GM23338 (cell line): ENCODE measurements around the gene FOXO3. TPM values are rescaled to one million over a fixed set of nuclear protein-coding genes. Genes with fewer than 3 reads are reported as not detected.

ENCODE experiments used
- ATAC-seq: fragments of 200-7000 bp; cut with Tn5 transposase; 3 replicates; pipeline ENCODE4 v1.9.1; 2020
- DNase-seq: peaks from one replicate; pipeline ENCODE4 v3.0.0-alpha.2; 2015; ENCODE audit warnings: low spot score
- H2AFZ ChIP-seq: fragments of 200-600 bp; sonication (generic); 2 replicates; pipeline ENCODE4 v1.8.0; 2016; ENCODE audit warnings: antibody characterized with exemption, mild to moderate bottlenecking, moderate library complexity
- H3F3A ChIP-seq: fragments of 200-600 bp; sonication (generic); replicated peaks from 2 replicates; pipeline ENCODE4 v1.8.0; 2017; ENCODE audit warnings: antibody characterized with exemption, mixed run types, low read depth
- H3K27ac ChIP-seq: fragments of 200-600 bp; sonication (generic); 2 replicates; pipeline ENCODE4 v1.6.1; 2016; ENCODE audit warnings: low read depth
- H3K27me3 ChIP-seq: fragments of 200-600 bp; sonication (generic); 2 replicates; pipeline ENCODE4 v1.8.0; 2016; ENCODE audit warnings: mild to moderate bottlenecking, mixed run types, moderate library complexity; ENCODE audit not compliant: insufficient read depth
- H3K36me3 ChIP-seq: fragments of 200-600 bp; sonication (generic); 2 replicates; pipeline ENCODE4 v1.8.0; 2016; ENCODE audit warnings: mild to moderate bottlenecking; ENCODE audit not compliant: insufficient read depth
- H3K4me1 ChIP-seq: fragments of 200-600 bp; sonication (generic); 2 replicates; pipeline ENCODE4 v1.8.0; 2016; ENCODE audit warnings: mild to moderate bottlenecking, moderate library complexity; ENCODE audit not compliant: insufficient read depth
- H3K4me2 ChIP-seq: fragments of 200-600 bp; sonication (generic); 2 replicates; pipeline ENCODE4 v1.7.1; 2017; ENCODE audit warnings: mixed run types
- H3K4me3 ChIP-seq: fragments of 200-600 bp; sonication (generic); 2 replicates; pipeline ENCODE4 v1.6.1; 2016; ENCODE audit warnings: mixed run types
- H3K79me2 ChIP-seq: fragments of 200-600 bp; sonication (generic); replicated peaks from 2 replicates; pipeline ENCODE4 v1.8.0; 2017; ENCODE audit warnings: mild to moderate bottlenecking; ENCODE audit not compliant: insufficient read depth
- H3K9me2 ChIP-seq: fragments of 200-600 bp; sonication (generic); 2 replicates; pipeline ENCODE4 v1.8.0; 2017; ENCODE audit not compliant: insufficient read depth
- H4K20me1 ChIP-seq: fragments of 200-600 bp; sonication (generic); replicated peaks from 2 replicates; pipeline ENCODE4 v1.8.0; 2017; ENCODE audit warnings: mild to moderate bottlenecking; ENCODE audit not compliant: insufficient read depth
- H3K27ac Mint-ChIP-seq: 2 replicates; pipeline ENCODE4 v1.8.0; 2020; ENCODE audit warnings: inconsistent platforms, mild to moderate bottlenecking, moderate library complexity, mixed read lengths
- H3K27me3 Mint-ChIP-seq: 3 replicates; pipeline ENCODE4 v1.8.0; 2022; ENCODE audit warnings: low read depth, mild to moderate bottlenecking, moderate library complexity, mixed read lengths, inconsistent platforms; ENCODE audit not compliant: insufficient read depth, poor library complexity
- H3K36me3 Mint-ChIP-seq: 3 replicates; pipeline ENCODE4 v1.8.0; 2021; ENCODE audit warnings: low read depth, mild to moderate bottlenecking, inconsistent platforms, moderate library complexity, mixed read lengths
- H3K4me1 Mint-ChIP-seq: 3 replicates; pipeline ENCODE4 v1.8.0; 2020; ENCODE audit warnings: mild to moderate bottlenecking, inconsistent platforms, mixed read lengths
- H3K4me3 Mint-ChIP-seq: 3 replicates; pipeline ENCODE4 v1.8.0; 2021; ENCODE audit warnings: moderate library complexity, mild to moderate bottlenecking, inconsistent platforms, mixed read lengths
- H3K9me3 Mint-ChIP-seq: 3 replicates; pipeline ENCODE4 v1.8.0; 2020; ENCODE audit warnings: moderate library complexity, mild to moderate bottlenecking, inconsistent platforms, mixed read lengths
- CREB1 ChIP-seq: fragments of 250-450 bp; sonication (Bioruptor Pico); IDR thresholded peaks from 2 replicates; pipeline ENCODE4 v1.5.0; 2020; ENCODE audit warnings: low read depth, mild to moderate bottlenecking, moderate library complexity
- CTCF ChIP-seq, 2 experiments: fragments of 200-600 bp in 1 of 2; sonication (generic) in 1 of 2; conservative IDR thresholded peaks; 2 replicates each; pipeline versions ENCODE4 v1.5.1 to v1.6.1; 2016 to 2017; ENCODE audit warnings: antibody characterized with exemption in 2 of 2, low read depth in 2 of 2, mild to moderate bottlenecking in 2 of 2, moderate library complexity in 1 of 2
- EZH2 ChIP-seq: fragments of 200-600 bp; sonication (generic); IDR thresholded peaks from one replicate; pipeline ENCODE4 v1.8.0; 2017; ENCODE audit warnings: antibody characterized with exemption, mild to moderate bottlenecking, low read depth; ENCODE audit not compliant: unreplicated experiment
- EZH2phosphoT487 ChIP-seq: fragments of 200-600 bp; sonication (generic); IDR thresholded peaks from one replicate; pipeline ENCODE4 v1.8.1; 2018; ENCODE audit warnings: antibody characterized with exemption; ENCODE audit not compliant: unreplicated experiment
- JUNB ChIP-seq: IDR thresholded peaks from one replicate; pipeline ENCODE4 v1.6.1; 2016; ENCODE audit warnings: antibody characterized with exemption; ENCODE audit not compliant: unreplicated experiment
- NANOG ChIP-seq: IDR thresholded peaks from 2 replicates; pipeline ENCODE4 v1.6.1; 2016; ENCODE audit warnings: antibody characterized with exemption, borderline replicate concordance
- POLR2AphosphoS5 ChIP-seq: IDR thresholded peaks from 2 replicates; pipeline ENCODE4 v1.6.1; 2016; ENCODE audit warnings: antibody characterized with exemption, low read depth
- STAT1 ChIP-seq: IDR thresholded peaks from one replicate; pipeline ENCODE4 v1.6.1; 2016; ENCODE audit warnings: antibody characterized with exemption; ENCODE audit not compliant: unreplicated experiment
- ZNF114 ChIP-seq: fragments of 250-450 bp; sonication (Bioruptor Pico); IDR thresholded peaks from 2 replicates; pipeline ENCODE4 v1.5.0; 2020; ENCODE audit warnings: mild to moderate bottlenecking, moderate library complexity
- ZNF331 ChIP-seq: fragments of 250-450 bp; sonication (Bioruptor Pico); IDR thresholded peaks from 2 replicates; pipeline ENCODE4 v1.5.0; 2020; ENCODE audit warnings: low read depth, mild to moderate bottlenecking, moderate library complexity
- polyA plus RNA-seq: library from polyadenylated mRNA; unstranded; fragments of >200 nt; fragmentation: Nextera tagmentation; extraction: Ambion mirVana; gene quantifications from 2 replicates; pipeline ENCODE4 v1.2.1, GENCODE V29; 2016
- total RNA-seq: library from RNA; depleted of rRNA; stranded (reverse); fragments of >200 nt; shearing (Covaris generic); gene quantifications from 2 replicates; pipeline ENCODE4 v1.2.3, GENCODE V29; 2014
- TF ChIP-seq, protein P1 (sequence below): IDR thresholded peaks from one replicate; pipeline ENCODE4 v1.6.1; 2018; ENCODE audit warnings: antibody characterized with exemption; ENCODE audit not compliant: unreplicated experiment
- TF ChIP-seq, protein P2 (sequence below): IDR thresholded peaks from 2 replicates; pipeline ENCODE4 v1.6.1; 2016; ENCODE audit warnings: antibody characterized with exemption

Gene FOXO3
- total and polyA plus RNA-seq, 2 experiments from 2014 or later, result 9.8 to 20.2 TPM

GRCh38 chr6:108585359-108585758 is 24.6 kb downstream of the FOXO3 start (continued):
- no peak for TF ChIP-seq CTCF (conservative IDR thresholded peaks at IDR 0.05; ENCODE audit: low read depth in 2 of 2)
- TF ChIP-seq, protein P1, sequence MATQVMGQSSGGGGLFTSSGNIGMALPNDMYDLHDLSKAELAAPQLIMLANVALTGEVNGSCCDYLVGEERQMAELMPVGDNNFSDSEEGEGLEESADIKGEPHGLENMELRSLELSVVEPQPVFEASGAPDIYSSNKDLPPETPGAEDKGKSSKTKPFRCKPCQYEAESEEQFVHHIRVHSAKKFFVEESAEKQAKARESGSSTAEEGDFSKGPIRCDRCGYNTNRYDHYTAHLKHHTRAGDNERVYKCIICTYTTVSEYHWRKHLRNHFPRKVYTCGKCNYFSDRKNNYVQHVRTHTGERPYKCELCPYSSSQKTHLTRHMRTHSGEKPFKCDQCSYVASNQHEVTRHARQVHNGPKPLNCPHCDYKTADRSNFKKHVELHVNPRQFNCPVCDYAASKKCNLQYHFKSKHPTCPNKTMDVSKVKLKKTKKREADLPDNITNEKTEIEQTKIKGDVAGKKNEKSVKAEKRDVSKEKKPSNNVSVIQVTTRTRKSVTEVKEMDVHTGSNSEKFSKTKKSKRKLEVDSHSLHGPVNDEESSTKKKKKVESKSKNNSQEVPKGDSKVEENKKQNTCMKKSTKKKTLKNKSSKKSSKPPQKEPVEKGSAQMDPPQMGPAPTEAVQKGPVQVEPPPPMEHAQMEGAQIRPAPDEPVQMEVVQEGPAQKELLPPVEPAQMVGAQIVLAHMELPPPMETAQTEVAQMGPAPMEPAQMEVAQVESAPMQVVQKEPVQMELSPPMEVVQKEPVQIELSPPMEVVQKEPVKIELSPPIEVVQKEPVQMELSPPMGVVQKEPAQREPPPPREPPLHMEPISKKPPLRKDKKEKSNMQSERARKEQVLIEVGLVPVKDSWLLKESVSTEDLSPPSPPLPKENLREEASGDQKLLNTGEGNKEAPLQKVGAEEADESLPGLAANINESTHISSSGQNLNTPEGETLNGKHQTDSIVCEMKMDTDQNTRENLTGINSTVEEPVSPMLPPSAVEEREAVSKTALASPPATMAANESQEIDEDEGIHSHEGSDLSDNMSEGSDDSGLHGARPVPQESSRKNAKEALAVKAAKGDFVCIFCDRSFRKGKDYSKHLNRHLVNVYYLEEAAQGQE, result no peak
- TF ChIP-seq STAT1, result no peak
- no peak for TF ChIP-seq EZH2
- TF ChIP-seq ZNF331 (CRISPR knock-in tag), result no peak
- TF ChIP-seq, protein P2, sequence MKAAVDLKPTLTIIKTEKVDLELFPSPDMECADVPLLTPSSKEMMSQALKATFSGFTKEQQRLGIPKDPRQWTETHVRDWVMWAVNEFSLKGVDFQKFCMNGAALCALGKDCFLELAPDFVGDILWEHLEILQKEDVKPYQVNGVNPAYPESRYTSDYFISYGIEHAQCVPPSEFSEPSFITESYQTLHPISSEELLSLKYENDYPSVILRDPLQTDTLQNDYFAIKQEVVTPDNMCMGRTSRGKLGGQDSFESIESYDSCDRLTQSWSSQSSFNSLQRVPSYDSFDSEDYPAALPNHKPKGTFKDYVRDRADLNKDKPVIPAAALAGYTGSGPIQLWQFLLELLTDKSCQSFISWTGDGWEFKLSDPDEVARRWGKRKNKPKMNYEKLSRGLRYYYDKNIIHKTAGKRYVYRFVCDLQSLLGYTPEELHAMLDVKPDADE, result no peak
- no peak for TF ChIP-seq POLR2AphosphoS5
- TF ChIP-seq CREB1 (CRISPR knock-in tag), result no peak

DNA sequence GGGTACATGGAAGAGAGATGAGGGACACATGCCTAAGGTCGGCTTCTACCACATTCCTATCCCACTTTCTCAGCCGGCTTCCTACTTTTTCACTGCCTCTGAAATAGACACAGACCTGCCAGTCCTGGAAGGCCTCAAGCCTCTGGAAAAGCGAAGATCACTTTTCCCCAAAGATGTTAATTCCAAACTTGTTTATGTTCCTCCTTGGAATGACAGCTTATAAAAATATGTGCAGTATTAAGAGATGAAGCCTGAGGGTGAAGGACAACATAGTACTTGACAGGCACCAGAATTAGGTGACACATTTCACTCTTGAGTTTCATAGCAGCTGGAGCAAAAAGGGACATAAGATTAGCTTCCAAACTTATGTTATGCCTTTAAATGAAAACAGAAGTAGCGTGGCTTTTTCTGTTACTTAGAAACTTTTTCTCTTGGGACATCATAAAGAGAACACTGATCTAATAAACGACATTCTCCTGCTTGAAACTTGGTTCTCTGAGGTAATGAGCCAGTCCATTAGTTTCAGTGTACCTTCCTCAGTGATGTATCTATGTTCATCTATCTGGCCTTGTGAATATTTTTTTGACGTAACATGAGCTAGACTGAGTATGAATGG is 25.3 kb downstream of the FOXO3 start:
- H3K4me1 Mint-ChIP-seq, result peaks cover 73% of the 10 kb centered on the region
- no peak overlapping the region for H3K4me3 ChIP-seq
- no peak for ATAC-seq
- H3K36me3 Mint-ChIP-seq, result no peaks in the 10 kb centered on the region
- H3K27me3 ChIP-seq, result no peaks in the 10 kb centered on the region
- H3K27ac ChIP-seq, result no peak overlapping the region
- no peaks in the 10 kb centered on the region for H3K36me3 ChIP-seq
- peaks cover 79% of the 10 kb centered on the region for H3K79me2 ChIP-seq
- H3K4me2 ChIP-seq, result no peak overlapping the region
- no peaks in the 10 kb centered on the region for H3F3A ChIP-seq
- no peak for DNase-seq
- peaks cover 48% of the 10 kb centered on the region for H3K4me1 ChIP-seq
- no peak overlapping the region for H3K4me3 Mint-ChIP-seq
- no peak overlapping the region for H2AFZ ChIP-seq
- H4K20me1 ChIP-seq, result no peaks in the 10 kb centered on the region
- H3K27ac Mint-ChIP-seq, result no peak overlapping the region
- peaks cover 2% of the 10 kb centered on the region for H3K27me3 Mint-ChIP-seq
- no peaks in the 10 kb centered on the region for H3K9me3 Mint-ChIP-seq
- H3K9me2 ChIP-seq, result no peaks in the 10 kb centered on the region
- no peak for TF ChIP-seq CTCF (conservative IDR thresholded peaks at IDR 0.05; ENCODE audit: low read depth in 2 of 2)
- TF ChIP-seq, protein P2, result no peak
- no peak for TF ChIP-seq JUNB
- no peak for TF ChIP-seq CREB1 (CRISPR knock-in tag)
- no peak for TF ChIP-seq NANOG
- TF ChIP-seq, protein P1, result no peak
- TF ChIP-seq ZNF114 (CRISPR knock-in tag), result no peak
- no peak for TF ChIP-seq ZNF331 (CRISPR knock-in tag)
- no peak for TF ChIP-seq EZH2
- TF ChIP-seq POLR2AphosphoS5, result no peak
- no peak for TF ChIP-seq STAT1
- TF ChIP-seq EZH2phosphoT487, result no peak
